Measurements from ENCODE around the gene BTD.

DNA sequence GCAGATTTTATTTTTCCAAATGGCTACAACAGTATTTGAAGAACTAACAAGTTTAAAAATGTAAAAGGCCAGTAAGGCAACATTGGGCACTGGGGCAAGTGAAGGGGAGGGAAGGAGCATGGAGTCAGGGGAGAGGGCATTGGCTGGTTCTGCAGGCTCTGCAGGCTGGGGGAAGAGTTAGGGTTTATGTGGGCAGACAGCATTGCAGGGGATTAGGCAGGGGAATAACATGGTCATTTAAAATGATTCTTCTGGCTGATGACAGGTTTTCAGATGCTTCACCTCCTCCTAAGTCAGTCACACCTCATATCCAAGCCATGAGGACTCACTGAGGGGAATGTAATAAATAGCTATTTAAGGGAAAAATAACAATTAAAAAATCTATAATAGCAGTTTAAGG lies 52.6 kb downstream of the BTD start:
- TF ChIP-seq ZNF274 (IDR thresholded peaks at IDR 0.05; ENCODE audit: low read depth, low read length) (no peak), SUZ12 (IDR thresholded peaks at IDR 0.05; ENCODE audit: extremely low read depth, insufficient read depth, insufficient read length) (no peak), YY1 (IDR thresholded peaks at IDR 0.05; ENCODE audit: insufficient read depth, insufficient read length) (no peak)

Measured in NT2/D1 (cell line).